ENCODE results near the gene NRXN3.

- no peak for TF ChIP-seq CTCF (conservative IDR thresholded peaks at IDR 0.05 in 1 of 2, IDR thresholded peaks at IDR 0.05 in 1 of 2; ENCODE audit: extremely low read depth in 1 of 2, insufficient read depth in 1 of 2, low read depth in 1 of 2, low read length in 2 of 2)
- TF ChIP-seq EZH2 (IDR thresholded peaks at IDR 0.05; ENCODE audit: borderline replicate concordance, low read length): no peak
These were observed 1708.1 kb downstream of the NRXN3 start for GRCh38 chr14:79878229-79878628.

Measured in mammary epithelial cell (primary cell).